ENCODE results near the gene TNNC1. TPM values are rescaled to one million over a fixed set of nuclear protein-coding genes. Genes with fewer than 3 reads are reported as not detected.

Gene TNNC1
- polyA plus RNA-seq, 6 donors from 2014 or later = not detected

GRCh38 chr3:52440671-52441070 is 13.2 kb downstream of the TNNC1 start:
- no peaks in the 10 kb centered on the region for H3K9me3 Mint-ChIP-seq
- no peaks in the 10 kb centered on the region for H3K36me3 Mint-ChIP-seq

GRCh38 chr3:52440249-52440551 is 13.6 kb downstream of the TNNC1 start:
- no peaks in the 10 kb centered on the region for H3K36me3 Mint-ChIP-seq
- H3K27ac Mint-ChIP-seq = peak overlapping the region in 1 of 6 donors; percentile 33
- no peak overlapping the region for H3K4me3 Mint-ChIP-seq
- DNase-seq (no peak), ATAC-seq (ENCODE audit: low read depth in 2 of 2) (no peak)
- H3K4me1 Mint-ChIP-seq = peaks cover 0 to 3% (median 3%) of the 10 kb centered on the region in 3 donors
- peaks cover 0 to 15% (median 0%) of the 10 kb centered on the region in 3 donors for H3K27me3 Mint-ChIP-seq
- H3K9me3 Mint-ChIP-seq = no peaks in the 10 kb centered on the region

More at GRCh38 chr3:52440671-52441070, 13.2 kb downstream of the TNNC1 start:
- no peak for ATAC-seq (ENCODE audit: low read depth in 2 of 2)
- Mint-ChIP-seq H3K27ac (no peak overlapping the region), H3K4me3 (no peak overlapping the region), H3K27me3 (peaks cover 0 to 13% (median 0%) of the 10 kb centered on the region in 3 donors), H3K4me1 (peaks cover 0 to 8% (median 5%) of the 10 kb centered on the region in 3 donors)
- DNase-seq = no peak

GRCh38 chr3:52439426-52440248 is 14.2 kb downstream of the TNNC1 start:
- peak overlapping the region in 1 of 8 donors; percentile 66 for H3K4me3 Mint-ChIP-seq
- no peaks in the 10 kb centered on the region for H3K4me1 Mint-ChIP-seq
- H3K27ac Mint-ChIP-seq = peak overlapping the region in 1 of 6 donors; percentile 54
- peaks cover 0 to 15% (median 0%) of the 10 kb centered on the region in 3 donors for H3K27me3 Mint-ChIP-seq
- ATAC-seq (ENCODE audit: low read depth in 2 of 2) (no peak), DNase-seq (no peak)
- no peaks in the 10 kb centered on the region for H3K36me3 Mint-ChIP-seq
- no peaks in the 10 kb centered on the region for H3K9me3 Mint-ChIP-seq

- Mint-ChIP-seq H3K4me3 (no peak overlapping the region), H3K27ac (no peak overlapping the region), H3K9me3 (no peaks in the 10 kb centered on the region), H3K27me3 (peaks cover 0 to 15% (median 0%) of the 10 kb centered on the region in 3 donors), H3K36me3 (no peaks in the 10 kb centered on the region), H3K4me1 (no peaks in the 10 kb centered on the region)
- DNase-seq = no peak
- no peak for ATAC-seq (ENCODE audit: low read depth in 2 of 2)
These were observed 15.0 kb downstream of the TNNC1 start for GRCh38 chr3:52438579-52439425.

- ATAC-seq (ENCODE audit: low read depth in 2 of 2) (no peak), DNase-seq (no peak)
- Mint-ChIP-seq H3K27ac (no peak overlapping the region), H3K36me3 (no peaks in the 10 kb centered on the region), H3K4me1 (no peaks in the 10 kb centered on the region), H3K27me3 (peaks cover 0 to 14% (median 0%) of the 10 kb centered on the region in 3 donors), H3K4me3 (no peak overlapping the region), H3K9me3 (no peaks in the 10 kb centered on the region)
These were observed 15.8 kb downstream of the TNNC1 start for GRCh38 chr3:52438104-52438376.

GRCh38 chr3:52437326-52438103 is 16.3 kb downstream of the TNNC1 start:
- Mint-ChIP-seq H3K4me1 (no peaks in the 10 kb centered on the region), H3K27ac (peak overlapping the region in 1 of 6 donors; percentile 78), H3K4me3 (no peak overlapping the region), H3K27me3 (peaks cover 0 to 9% (median 0%) of the 10 kb centered on the region in 3 donors), H3K36me3 (no peaks in the 10 kb centered on the region), H3K9me3 (no peaks in the 10 kb centered on the region)
- no peak for DNase-seq
- ATAC-seq (ENCODE audit: low read depth in 2 of 2) = no peak

- DNase-seq (no peak), ATAC-seq (ENCODE audit: low read depth in 2 of 2) (no peak)
- H3K4me1 Mint-ChIP-seq = no peaks in the 10 kb centered on the region
- H3K4me3 Mint-ChIP-seq = no peak overlapping the region
- H3K27ac Mint-ChIP-seq = no peak overlapping the region
- H3K27me3 Mint-ChIP-seq = peaks cover 0 to 8% (median 5%) of the 10 kb centered on the region in 3 donors
- H3K9me3 Mint-ChIP-seq = no peaks in the 10 kb centered on the region
- no peaks in the 10 kb centered on the region for H3K36me3 Mint-ChIP-seq
These were observed 17.2 kb downstream of the TNNC1 start for GRCh38 chr3:52436500-52437149.

GRCh38 chr3:52435246-52436101 is 18.4 kb downstream of the TNNC1 start:
- DNase-seq (no peak), ATAC-seq (ENCODE audit: low read depth in 2 of 2) (no peak)
- Mint-ChIP-seq H3K4me3 (no peak overlapping the region), H3K4me1 (no peaks in the 10 kb centered on the region), H3K9me3 (no peaks in the 10 kb centered on the region), H3K27ac (no peak overlapping the region), H3K27me3 (peaks cover 0 to 8% (median 5%) of the 10 kb centered on the region in 3 donors), H3K36me3 (no peaks in the 10 kb centered on the region)

GRCh38 chr3:52434491-52435115 is 19.2 kb downstream of the TNNC1 start:
- H3K9me3 Mint-ChIP-seq = no peaks in the 10 kb centered on the region
- no peaks in the 10 kb centered on the region for H3K4me1 Mint-ChIP-seq
- ATAC-seq (ENCODE audit: low read depth in 2 of 2) = no peak
- no peak overlapping the region for H3K27ac Mint-ChIP-seq
- H3K27me3 Mint-ChIP-seq = peaks cover 0 to 8% (median 5%) of the 10 kb centered on the region in 3 donors
- H3K36me3 Mint-ChIP-seq = no peaks in the 10 kb centered on the region
- H3K4me3 Mint-ChIP-seq = no peak overlapping the region
- DNase-seq = no peak

- H3K27me3 Mint-ChIP-seq = peaks cover 0 to 8% (median 5%) of the 10 kb centered on the region in 3 donors
- ATAC-seq (ENCODE audit: low read depth in 2 of 2) (no peak), DNase-seq (no peak)
- H3K4me3 Mint-ChIP-seq = no peak overlapping the region
- no peaks in the 10 kb centered on the region for H3K36me3 Mint-ChIP-seq
- H3K27ac Mint-ChIP-seq = no peak overlapping the region
- H3K4me1 Mint-ChIP-seq = no peaks in the 10 kb centered on the region
- no peaks in the 10 kb centered on the region for H3K9me3 Mint-ChIP-seq
These were observed 19.8 kb downstream of the TNNC1 start for GRCh38 chr3:52433996-52434479.

- H3K36me3 Mint-ChIP-seq = no peaks in the 10 kb centered on the region
- H3K27ac Mint-ChIP-seq = no peak overlapping the region
- DNase-seq (no peak), ATAC-seq (ENCODE audit: low read depth in 2 of 2) (no peak)
- no peaks in the 10 kb centered on the region for H3K9me3 Mint-ChIP-seq
- H3K4me3 Mint-ChIP-seq = no peak overlapping the region
- H3K4me1 Mint-ChIP-seq = no peaks in the 10 kb centered on the region
- H3K27me3 Mint-ChIP-seq = peaks cover 0 to 8% (median 5%) of the 10 kb centered on the region in 3 donors
These were observed 20.4 kb downstream of the TNNC1 start for GRCh38 chr3:52433328-52433995.

Measured in naive B cell (primary cell).